ENCODE measurements around the gene NUDT14. TPM values are rescaled to one million over a fixed set of nuclear protein-coding genes. Genes with fewer than 3 reads are reported as not detected.

The NUDT14 gene
- total RNA-seq, 4 donors from 2014 or later, result 12.9 to 19.4 (median 15.7) TPM

GRCh38 chr14:105149146-105149781 is 31.8 kb downstream of the NUDT14 start:
- TF ChIP-seq POLR2A (IDR thresholded peaks at IDR 0.05), result no peak
- TF ChIP-seq, protein P1, sequence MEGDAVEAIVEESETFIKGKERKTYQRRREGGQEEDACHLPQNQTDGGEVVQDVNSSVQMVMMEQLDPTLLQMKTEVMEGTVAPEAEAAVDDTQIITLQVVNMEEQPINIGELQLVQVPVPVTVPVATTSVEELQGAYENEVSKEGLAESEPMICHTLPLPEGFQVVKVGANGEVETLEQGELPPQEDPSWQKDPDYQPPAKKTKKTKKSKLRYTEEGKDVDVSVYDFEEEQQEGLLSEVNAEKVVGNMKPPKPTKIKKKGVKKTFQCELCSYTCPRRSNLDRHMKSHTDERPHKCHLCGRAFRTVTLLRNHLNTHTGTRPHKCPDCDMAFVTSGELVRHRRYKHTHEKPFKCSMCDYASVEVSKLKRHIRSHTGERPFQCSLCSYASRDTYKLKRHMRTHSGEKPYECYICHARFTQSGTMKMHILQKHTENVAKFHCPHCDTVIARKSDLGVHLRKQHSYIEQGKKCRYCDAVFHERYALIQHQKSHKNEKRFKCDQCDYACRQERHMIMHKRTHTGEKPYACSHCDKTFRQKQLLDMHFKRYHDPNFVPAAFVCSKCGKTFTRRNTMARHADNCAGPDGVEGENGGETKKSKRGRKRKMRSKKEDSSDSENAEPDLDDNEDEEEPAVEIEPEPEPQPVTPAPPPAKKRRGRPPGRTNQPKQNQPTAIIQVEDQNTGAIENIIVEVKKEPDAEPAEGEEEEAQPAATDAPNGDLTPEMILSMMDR (IDR thresholded peaks at IDR 0.05), result no peak
- intact Hi-C loops (cut with DNase I; ENCODE audit: low total_unique reads), result no loop called here
- WGBS, 2 donors, result 78 to 79% methylated on average over 8 to 12 of the region's 18 CpGs
- no peak overlapping the region for H3K4me3 ChIP-seq (ENCODE audit: low read depth, poor library complexity, severe bottlenecking)
- DNase-seq (ENCODE audit: low spot score in 2 of 2), result no peak

DNA sequence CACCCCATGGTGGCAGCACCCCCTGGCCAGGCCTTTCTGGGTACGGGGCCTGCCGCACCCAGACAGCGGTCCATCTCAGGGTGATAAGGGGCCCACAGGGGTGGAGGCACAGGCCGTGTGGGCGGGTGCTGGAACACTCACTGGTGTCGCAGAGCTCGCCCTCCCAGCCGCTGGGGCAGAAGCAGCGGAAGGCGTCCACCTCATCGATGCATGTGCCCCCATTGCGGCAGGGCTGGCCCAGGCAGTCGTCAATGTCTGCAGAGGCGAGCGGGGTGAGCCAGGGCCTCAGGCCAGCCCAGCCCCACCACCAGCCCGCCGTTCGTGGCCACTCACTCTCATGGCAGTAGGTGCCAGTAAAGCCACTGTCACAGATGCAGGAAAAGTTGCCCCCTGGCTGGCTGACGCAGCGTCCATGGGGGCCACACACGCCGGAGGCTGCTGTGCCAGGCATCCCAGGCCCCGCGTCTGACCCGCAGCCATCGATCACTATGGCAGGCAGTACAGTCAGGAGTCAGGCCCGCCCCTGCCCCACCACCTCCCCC is 32.4 kb downstream of the NUDT14 start:
- H3K4me3 ChIP-seq (ENCODE audit: low read depth, poor library complexity, severe bottlenecking), result no peak overlapping the region
- no peak for DNase-seq (ENCODE audit: low spot score in 2 of 2)
- intact Hi-C loops (cut with DNase I; ENCODE audit: low total_unique reads), result no loop called here
- 80 to 95% methylated on average over 1 to 7 of the region's 27 CpGs for WGBS, 2 donors
- TF ChIP-seq, protein P1 (IDR thresholded peaks at IDR 0.05), result no peak
- TF ChIP-seq POLR2A (IDR thresholded peaks at IDR 0.05), result no peak

- intact Hi-C loops (cut with DNase I; ENCODE audit: low total_unique reads), result no loop called here
- no peak for DNase-seq (ENCODE audit: low spot score in 2 of 2)
- no peak for TF ChIP-seq POLR2A (IDR thresholded peaks at IDR 0.05)
- TF ChIP-seq, protein P1 (IDR thresholded peaks at IDR 0.05), result no peak
- 88% methylated on average over 44 to 46 of the region's 62 CpGs for WGBS, 2 donors
- no peak overlapping the region for H3K4me3 ChIP-seq (ENCODE audit: low read depth, poor library complexity, severe bottlenecking)
Measured at GRCh38 chr14:105147671-105148603, 33.2 kb downstream of the NUDT14 start.

DNA sequence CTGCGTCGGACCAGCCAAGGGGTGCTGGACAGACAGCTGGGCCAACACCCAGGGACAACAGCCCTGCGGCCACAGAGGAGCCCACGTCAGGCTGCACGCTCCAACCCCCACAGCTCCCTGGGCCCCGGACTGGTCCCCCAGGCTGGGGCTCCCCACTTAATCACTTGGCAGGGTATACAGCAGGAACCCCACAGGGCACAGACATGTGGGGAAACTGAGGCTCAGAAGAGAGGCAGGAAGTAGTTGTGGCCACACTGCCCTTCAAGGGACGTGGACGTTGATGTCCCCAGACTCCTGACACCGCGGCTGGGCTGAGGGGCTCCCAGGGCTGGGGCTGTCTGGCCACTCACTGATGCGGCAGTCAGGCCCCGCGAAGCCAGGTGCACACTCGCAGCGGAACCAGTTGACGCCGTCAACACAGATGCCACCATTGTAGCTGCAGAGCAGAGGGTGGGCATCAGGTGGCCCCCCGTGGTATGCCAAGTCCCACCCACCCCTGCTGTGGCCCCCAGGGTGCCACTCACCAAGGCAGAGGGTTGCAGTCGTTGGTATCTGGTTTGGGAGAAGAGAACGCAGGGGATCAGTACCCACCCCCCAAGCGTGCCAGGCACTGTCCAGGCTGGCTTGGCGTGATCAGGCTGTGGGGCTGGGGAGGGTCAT is 34.0 kb downstream of the NUDT14 start:
- DNase-seq (ENCODE audit: low spot score in 2 of 2), result peak in 1 of 2 donors; percentile 65
- intact Hi-C loops (cut with DNase I; ENCODE audit: low total_unique reads), result no loop called here
- WGBS, 2 donors, result 88 to 91% methylated on average over 21 to 22 of the region's 22 CpGs
- H3K4me3 ChIP-seq (ENCODE audit: low read depth, poor library complexity, severe bottlenecking), result no peak overlapping the region
- TF ChIP-seq, protein P1 (IDR thresholded peaks at IDR 0.05), result no peak
- TF ChIP-seq POLR2A (IDR thresholded peaks at IDR 0.05), result no peak

DNA sequence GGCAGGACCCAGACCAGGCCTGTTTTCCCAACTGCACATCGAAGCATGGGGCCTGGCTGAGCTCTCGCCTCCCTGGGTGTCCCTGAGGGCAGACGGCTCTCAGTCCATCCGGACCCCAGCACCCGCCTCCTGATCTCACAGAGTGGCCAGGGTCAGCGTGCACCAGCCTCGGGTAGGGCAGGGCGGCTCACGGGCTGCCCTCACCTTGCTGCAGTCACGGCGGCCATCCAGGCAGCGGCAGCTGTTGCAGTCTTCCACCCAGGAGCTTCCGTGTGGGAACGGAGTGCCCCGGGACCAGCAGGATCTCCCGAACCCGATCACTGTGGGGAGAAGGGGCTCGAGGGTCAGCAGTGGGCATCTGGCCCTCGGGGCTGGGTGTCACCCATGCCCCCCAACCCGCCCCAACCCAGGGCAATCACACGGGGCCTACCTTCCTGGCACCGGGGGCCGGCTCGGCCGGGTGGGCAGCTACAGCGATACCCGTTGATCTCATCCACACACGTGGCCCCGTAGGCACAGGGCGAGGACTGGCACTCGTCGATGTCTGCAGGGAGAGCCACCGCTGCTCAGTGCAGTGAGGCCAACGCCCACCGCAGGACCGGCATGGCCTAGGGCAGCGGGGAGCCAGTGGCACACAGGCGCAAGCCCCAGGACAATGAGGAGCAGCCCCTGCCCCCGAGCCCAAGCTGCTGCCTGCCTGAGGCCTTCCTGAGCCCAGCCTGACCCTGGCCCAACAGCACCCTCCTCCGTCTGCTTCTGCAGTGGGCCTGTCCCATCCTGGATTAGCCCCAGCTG is 34.7 kb downstream of the NUDT14 start:
- peak in 1 of 2 donors; percentile 81 for DNase-seq (ENCODE audit: low spot score in 2 of 2)

More for the DNA sequence above, 34.7 kb downstream of the NUDT14 start:
- TF ChIP-seq, protein P1 (IDR thresholded peaks at IDR 0.05), result no peak
- no peak for TF ChIP-seq POLR2A (IDR thresholded peaks at IDR 0.05)
- no peak overlapping the region for H3K4me3 ChIP-seq (ENCODE audit: low read depth, poor library complexity, severe bottlenecking)
- WGBS, 2 donors, result 77 to 92% methylated on average over 13 to 25 of the region's 40 CpGs
- intact Hi-C loops (cut with DNase I; ENCODE audit: low total_unique reads), result no loop called here

Measured in lower leg skin (tissue), 4 donors.